ENCODE data around the gene NEGR1. TPM values are rescaled to one million over a fixed set of nuclear protein-coding genes. Genes with fewer than 3 reads are reported as not detected.

NEGR1 gene
- total and polyA plus RNA-seq, 7 donors: 1.3 to 10.2 (median 2.2) TPM

GRCh38 chr1:72086394-72086793 is 195.9 kb downstream of the NEGR1 start:
- ATAC-seq (no peak), DNase-seq (no peak)
- no peak overlapping the region for H3K27ac ChIP-seq
- no peaks in the 10 kb centered on the region for H3K27me3 ChIP-seq (ENCODE audit: insufficient read depth in 3 of 3, low read length in 2 of 3)
- H3K9me3 ChIP-seq: no peaks in the 10 kb centered on the region
- no peaks in the 10 kb centered on the region for H3K4me1 ChIP-seq
- H3K4me3 ChIP-seq: no peak overlapping the region
- 72 to 75% (median 73%) methylated on average over 3 of the region's 3 CpGs for WGBS, 3 donors
- H3K36me3 ChIP-seq (ENCODE audit: insufficient read depth in 1 of 2, low read depth in 1 of 2): no peaks in the 10 kb centered on the region
- intact Hi-C loops (cut with DNase I): no loop called here
- no peak for TF ChIP-seq CTCF (IDR thresholded peaks at IDR 0.05)

GRCh38 chr1:72075425-72075824 is 206.9 kb downstream of the NEGR1 start:
- ATAC-seq: no peak
- Histone ChIP-seq H3K4me1 (no peaks in the 10 kb centered on the region), H3K9me3 (no peaks in the 10 kb centered on the region), H3K36me3 (ENCODE audit: insufficient read depth in 1 of 2, low read depth in 1 of 2) (no peaks in the 10 kb centered on the region), H3K4me3 (no peak overlapping the region), H3K27me3 (ENCODE audit: insufficient read depth in 3 of 3, low read length in 2 of 3) (no peaks in the 10 kb centered on the region), H3K27ac (no peak overlapping the region)
- no peak for TF ChIP-seq CTCF (IDR thresholded peaks at IDR 0.05)
- intact Hi-C loops (cut with DNase I): no loop called here
- no peak for DNase-seq

GRCh38 chr1:72066431-72066830 is 215.9 kb downstream of the NEGR1 start:
- ATAC-seq: no peak
- H3K27me3 ChIP-seq (ENCODE audit: insufficient read depth in 3 of 3, low read length in 2 of 3): no peaks in the 10 kb centered on the region

GRCh38 chr1:72064196-72065075 is 217.9 kb downstream of the NEGR1 start:
- Histone ChIP-seq H3K4me1 (no peaks in the 10 kb centered on the region), H3K9me3 (no peaks in the 10 kb centered on the region), H3K4me3 (no peak overlapping the region), H3K27me3 (ENCODE audit: insufficient read depth in 3 of 3, low read length in 2 of 3) (no peaks in the 10 kb centered on the region), H3K36me3 (ENCODE audit: insufficient read depth in 1 of 2, low read depth in 1 of 2) (no peaks in the 10 kb centered on the region), H3K27ac (no peak overlapping the region)
- DNase-seq (no peak), ATAC-seq (no peak)
- no peak for TF ChIP-seq CTCF (IDR thresholded peaks at IDR 0.05)
- intact Hi-C loops (cut with DNase I): no loop called here
- WGBS, 3 donors: 46 to 53% (median 48%) methylated on average over 3 of the region's 3 CpGs

More at GRCh38 chr1:72066431-72066830, 215.9 kb downstream of the NEGR1 start:
- Histone ChIP-seq H3K36me3 (ENCODE audit: insufficient read depth in 1 of 2, low read depth in 1 of 2) (no peaks in the 10 kb centered on the region), H3K27ac (no peak overlapping the region), H3K4me3 (no peak overlapping the region), H3K4me1 (no peaks in the 10 kb centered on the region), H3K9me3 (no peaks in the 10 kb centered on the region)
- WGBS, 3 donors: 56 to 65% (median 61%) methylated on average over 7 of the region's 7 CpGs
- no peak for DNase-seq
- TF ChIP-seq CTCF (IDR thresholded peaks at IDR 0.05): no peak
- intact Hi-C loops (cut with DNase I): no loop called here

Data from psoas muscle (tissue), 8 donors.